ENCODE data around the gene COA4. TPM values are rescaled to one million over a fixed set of nuclear protein-coding genes. Genes with fewer than 3 reads are reported as not detected.

Gene COA4
- total RNA-seq, 1 experiment from 2014 or later, result 97.0 TPM

DNA sequence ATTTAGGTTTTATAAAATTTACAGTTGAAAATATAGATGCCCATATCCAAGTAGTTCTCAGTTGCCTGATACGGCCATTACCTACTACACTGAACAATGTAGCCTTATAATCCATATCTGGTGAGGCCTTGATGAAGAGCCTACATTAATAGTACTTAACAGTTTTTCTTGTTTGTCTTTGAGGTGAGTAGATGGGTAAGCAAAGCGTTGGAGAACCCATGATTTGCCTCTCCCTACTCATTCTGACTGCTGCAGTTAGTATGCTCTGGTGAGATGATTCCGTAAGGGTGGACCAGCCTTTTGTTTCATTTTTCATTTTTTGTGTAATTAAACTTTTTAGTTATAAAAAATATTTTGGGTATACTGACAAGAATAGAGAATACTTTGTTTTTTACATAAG is 11.6 kb upstream of the COA4 start:
- Histone ChIP-seq H3K9ac (ENCODE audit: low read length) (no peak overlapping the region), H3K27ac (ENCODE audit: low read depth, low read length) (no peak overlapping the region), H3K4me1 (ENCODE audit: control insufficient read depth in 1 of 2, insufficient read depth in 2 of 2, low read length in 2 of 2) (no peaks in the 10 kb centered on the region), H3K4me3 (replicated peaks in 1 of 2; ENCODE audit: low read depth in 1 of 2, low read length in 2 of 2) (no peak overlapping the region), H4K20me1 (ENCODE audit: insufficient read depth) (no peaks in the 10 kb centered on the region), H3K79me2 (ENCODE audit: insufficient read depth, low read length) (no peaks in the 10 kb centered on the region), H2AFZ (ENCODE audit: low read depth, low read length, poor library complexity, severe bottlenecking) (no peak overlapping the region), H3K27me3 (ENCODE audit: insufficient read depth, low read length) (no peaks in the 10 kb centered on the region), H3K4me2 (ENCODE audit: low read length) (no peak overlapping the region), H3K9me3 (ENCODE audit: control insufficient read depth in 1 of 2, insufficient read depth in 1 of 2, low read depth in 1 of 2, low read length in 2 of 2) (no peaks in the 10 kb centered on the region), H3K9me2 (ENCODE audit: insufficient read depth) (no peaks in the 10 kb centered on the region), H3K36me3 (ENCODE audit: control insufficient read depth in 1 of 2, insufficient read depth in 2 of 2, low read length in 2 of 2) (no peaks in the 10 kb centered on the region)
- no peak for ATAC-seq
- BruUV-seq (replicated peaks), result no TSS peak
- TF ChIP-seq, protein P1, sequence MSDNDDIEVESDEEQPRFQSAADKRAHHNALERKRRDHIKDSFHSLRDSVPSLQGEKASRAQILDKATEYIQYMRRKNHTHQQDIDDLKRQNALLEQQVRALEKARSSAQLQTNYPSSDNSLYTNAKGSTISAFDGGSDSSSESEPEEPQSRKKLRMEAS (IDR thresholded peaks at IDR 0.05), result no peak
- TF ChIP-seq ZNF274 (IDR thresholded peaks at IDR 0.05; ENCODE audit: low read depth, low read length) (no peak), POLR2AphosphoS5 (IDR thresholded peaks at IDR 0.05; ENCODE audit: low read depth, low read length) (no peak), EZH2 (IDR thresholded peaks at IDR 0.05) (no peak), SRF (IDR thresholded peaks at IDR 0.05; ENCODE audit: low read depth) (no peak), TCF7L2 (IDR thresholded peaks at IDR 0.05; ENCODE audit: borderline replicate concordance, extremely low read depth, insufficient read depth, insufficient read length) (no peak), POLR2A (IDR thresholded peaks at IDR 0.05; ENCODE audit: borderline replicate concordance, extremely low read depth, insufficient read depth, insufficient read length) (no peak), FOSL1 (IDR thresholded peaks at IDR 0.05; ENCODE audit: low read depth) (no peak), SIN3A (IDR thresholded peaks at IDR 0.05; ENCODE audit: low read depth) (no peak), CBX3 (IDR thresholded peaks at IDR 0.05; ENCODE audit: low read depth) (no peak), ZFX (IDR thresholded peaks at IDR 0.05) (no peak), CEBPB (IDR thresholded peaks at IDR 0.05; ENCODE audit: low read depth) (no peak), RAD21 (IDR thresholded peaks at IDR 0.05; ENCODE audit: low read depth) (no peak)
- TF ChIP-seq, protein P2, sequence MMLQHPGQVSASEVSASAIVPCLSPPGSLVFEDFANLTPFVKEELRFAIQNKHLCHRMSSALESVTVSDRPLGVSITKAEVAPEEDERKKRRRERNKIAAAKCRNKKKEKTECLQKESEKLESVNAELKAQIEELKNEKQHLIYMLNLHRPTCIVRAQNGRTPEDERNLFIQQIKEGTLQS (IDR thresholded peaks at IDR 0.05), result no peak
- TF ChIP-seq, protein P3, sequence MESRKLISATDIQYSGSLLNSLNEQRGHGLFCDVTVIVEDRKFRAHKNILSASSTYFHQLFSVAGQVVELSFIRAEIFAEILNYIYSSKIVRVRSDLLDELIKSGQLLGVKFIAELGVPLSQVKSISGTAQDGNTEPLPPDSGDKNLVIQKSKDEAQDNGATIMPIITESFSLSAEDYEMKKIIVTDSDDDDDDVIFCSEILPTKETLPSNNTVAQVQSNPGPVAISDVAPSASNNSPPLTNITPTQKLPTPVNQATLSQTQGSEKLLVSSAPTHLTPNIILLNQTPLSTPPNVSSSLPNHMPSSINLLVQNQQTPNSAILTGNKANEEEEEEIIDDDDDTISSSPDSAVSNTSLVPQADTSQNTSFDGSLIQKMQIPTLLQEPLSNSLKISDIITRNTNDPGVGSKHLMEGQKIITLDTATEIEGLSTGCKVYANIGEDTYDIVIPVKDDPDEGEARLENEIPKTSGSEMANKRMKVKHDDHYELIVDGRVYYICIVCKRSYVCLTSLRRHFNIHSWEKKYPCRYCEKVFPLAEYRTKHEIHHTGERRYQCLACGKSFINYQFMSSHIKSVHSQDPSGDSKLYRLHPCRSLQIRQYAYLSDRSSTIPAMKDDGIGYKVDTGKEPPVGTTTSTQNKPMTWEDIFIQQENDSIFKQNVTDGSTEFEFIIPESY (IDR thresholded peaks at IDR 0.05; ENCODE audit: extremely low read depth, insufficient replicate concordance, low read length), result no peak
- TF ChIP-seq, protein P4, sequence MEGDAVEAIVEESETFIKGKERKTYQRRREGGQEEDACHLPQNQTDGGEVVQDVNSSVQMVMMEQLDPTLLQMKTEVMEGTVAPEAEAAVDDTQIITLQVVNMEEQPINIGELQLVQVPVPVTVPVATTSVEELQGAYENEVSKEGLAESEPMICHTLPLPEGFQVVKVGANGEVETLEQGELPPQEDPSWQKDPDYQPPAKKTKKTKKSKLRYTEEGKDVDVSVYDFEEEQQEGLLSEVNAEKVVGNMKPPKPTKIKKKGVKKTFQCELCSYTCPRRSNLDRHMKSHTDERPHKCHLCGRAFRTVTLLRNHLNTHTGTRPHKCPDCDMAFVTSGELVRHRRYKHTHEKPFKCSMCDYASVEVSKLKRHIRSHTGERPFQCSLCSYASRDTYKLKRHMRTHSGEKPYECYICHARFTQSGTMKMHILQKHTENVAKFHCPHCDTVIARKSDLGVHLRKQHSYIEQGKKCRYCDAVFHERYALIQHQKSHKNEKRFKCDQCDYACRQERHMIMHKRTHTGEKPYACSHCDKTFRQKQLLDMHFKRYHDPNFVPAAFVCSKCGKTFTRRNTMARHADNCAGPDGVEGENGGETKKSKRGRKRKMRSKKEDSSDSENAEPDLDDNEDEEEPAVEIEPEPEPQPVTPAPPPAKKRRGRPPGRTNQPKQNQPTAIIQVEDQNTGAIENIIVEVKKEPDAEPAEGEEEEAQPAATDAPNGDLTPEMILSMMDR (IDR thresholded peaks at IDR 0.05 in 2 of 3, conservative IDR thresholded peaks at IDR 0.05 in 1 of 3; ENCODE audit: borderline replicate concordance in 1 of 3, insufficient read depth in 1 of 3, low read depth in 2 of 3, low read length in 2 of 3), result no peak
- RAD21 ChIA-PET (ENCODE audit: low non-redundant PET in 1 of 2, low total read pairs in 2 of 2, uncharacterized antibody in 2 of 2, unreplicated experiment in 2 of 2), result no interaction called here
- POLR2A ChIA-PET, result no interaction called here
- intact Hi-C loops (cut with micrococcal nuclease), result no loop called here
- CTCF ChIA-PET, result no interaction called here
- no peak for DNase-seq (ENCODE audit: low read depth, low spot score)

Data from HCT116 (cell line).